ENCODE data around the gene PIP5K1C. TPM values are rescaled to one million over a fixed set of nuclear protein-coding genes. Genes with fewer than 3 reads are reported as not detected.

Gene PIP5K1C
- total RNA-seq, 1 experiment from 2014 or later = 13.3 TPM

DNA sequence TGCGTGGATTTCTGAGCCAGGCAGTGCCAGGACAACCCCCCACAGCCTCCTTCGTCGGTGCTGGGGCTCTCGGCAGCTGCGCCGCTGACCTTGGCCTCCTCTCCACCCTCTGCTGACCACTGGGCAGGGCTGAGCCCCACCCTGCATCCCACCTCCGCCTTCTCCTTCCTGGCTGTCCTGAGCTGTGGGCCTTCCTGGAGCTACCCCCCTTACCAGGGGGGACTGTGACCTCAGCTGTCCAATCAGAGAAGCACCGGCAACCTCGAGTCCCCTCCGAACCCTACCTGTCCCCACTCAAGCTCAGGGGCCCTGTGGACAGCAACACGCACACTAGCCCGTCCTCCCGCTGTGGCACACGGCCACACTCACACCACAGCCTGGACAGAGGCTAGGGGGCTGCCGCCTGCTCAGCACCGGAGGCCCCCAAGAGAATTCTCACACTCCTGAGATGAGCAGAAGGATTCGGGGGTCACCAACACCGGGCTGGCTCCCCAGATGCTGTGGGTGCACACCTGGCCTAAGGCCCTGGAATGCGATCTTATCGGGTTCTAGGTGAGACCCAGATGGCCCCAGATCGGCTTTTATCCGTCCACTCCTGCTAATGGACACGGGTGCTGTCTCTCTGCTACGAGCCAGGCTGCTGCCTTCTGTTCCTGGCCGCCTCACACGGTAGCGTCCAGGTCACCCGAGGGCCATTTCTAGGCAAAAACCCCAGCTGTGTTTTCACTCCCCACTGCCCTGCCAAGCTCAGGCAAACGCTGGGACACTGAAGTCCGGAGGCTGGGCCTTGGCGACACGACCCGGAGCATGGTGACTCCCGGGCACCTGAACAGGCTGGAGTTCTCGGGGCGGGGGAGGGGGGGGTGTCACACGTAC is 41.2 kb downstream of the PIP5K1C start:
- TF ChIP-seq, protein P1, sequence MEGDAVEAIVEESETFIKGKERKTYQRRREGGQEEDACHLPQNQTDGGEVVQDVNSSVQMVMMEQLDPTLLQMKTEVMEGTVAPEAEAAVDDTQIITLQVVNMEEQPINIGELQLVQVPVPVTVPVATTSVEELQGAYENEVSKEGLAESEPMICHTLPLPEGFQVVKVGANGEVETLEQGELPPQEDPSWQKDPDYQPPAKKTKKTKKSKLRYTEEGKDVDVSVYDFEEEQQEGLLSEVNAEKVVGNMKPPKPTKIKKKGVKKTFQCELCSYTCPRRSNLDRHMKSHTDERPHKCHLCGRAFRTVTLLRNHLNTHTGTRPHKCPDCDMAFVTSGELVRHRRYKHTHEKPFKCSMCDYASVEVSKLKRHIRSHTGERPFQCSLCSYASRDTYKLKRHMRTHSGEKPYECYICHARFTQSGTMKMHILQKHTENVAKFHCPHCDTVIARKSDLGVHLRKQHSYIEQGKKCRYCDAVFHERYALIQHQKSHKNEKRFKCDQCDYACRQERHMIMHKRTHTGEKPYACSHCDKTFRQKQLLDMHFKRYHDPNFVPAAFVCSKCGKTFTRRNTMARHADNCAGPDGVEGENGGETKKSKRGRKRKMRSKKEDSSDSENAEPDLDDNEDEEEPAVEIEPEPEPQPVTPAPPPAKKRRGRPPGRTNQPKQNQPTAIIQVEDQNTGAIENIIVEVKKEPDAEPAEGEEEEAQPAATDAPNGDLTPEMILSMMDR (IDR thresholded peaks at IDR 0.05; ENCODE audit: unreplicated experiment) = no peak
- intact Hi-C loops (cut with micrococcal nuclease) = no loop called here
- no peaks in the 10 kb centered on the region for H3K9me3 Mint-ChIP-seq (ENCODE audit: unreplicated experiment)
- POLR2A ChIA-PET = interaction anchor here (0.6 kb wide), 2 partner anchors 312 to 710 kb away, joined by 3 to 5 read pairs; partner anchors contain the start of gene DAPK3
- DNase-seq (ENCODE audit: unreplicated experiment) = no peak
- CTCF ChIA-PET = interaction anchor here (0.7 kb wide), 1 partner anchor 35 kb away, joined by 3 read pairs; no protein-coding TSS in a partner anchor
- H3K27me3 Mint-ChIP-seq (ENCODE audit: insufficient read depth, unreplicated experiment) = no peaks in the 10 kb centered on the region
- no peaks in the 10 kb centered on the region for H3K4me1 Mint-ChIP-seq (ENCODE audit: insufficient read depth, unreplicated experiment)
- no peak overlapping the region for H3K27ac Mint-ChIP-seq (ENCODE audit: low read depth, unreplicated experiment)
- no TSS peak for BruUV-seq (replicated peaks)
- no peak overlapping the region for H3K4me3 Mint-ChIP-seq (ENCODE audit: unreplicated experiment)
- H3K36me3 Mint-ChIP-seq (ENCODE audit: insufficient read depth, unreplicated experiment) = peaks cover 20% of the 10 kb centered on the region

DNA sequence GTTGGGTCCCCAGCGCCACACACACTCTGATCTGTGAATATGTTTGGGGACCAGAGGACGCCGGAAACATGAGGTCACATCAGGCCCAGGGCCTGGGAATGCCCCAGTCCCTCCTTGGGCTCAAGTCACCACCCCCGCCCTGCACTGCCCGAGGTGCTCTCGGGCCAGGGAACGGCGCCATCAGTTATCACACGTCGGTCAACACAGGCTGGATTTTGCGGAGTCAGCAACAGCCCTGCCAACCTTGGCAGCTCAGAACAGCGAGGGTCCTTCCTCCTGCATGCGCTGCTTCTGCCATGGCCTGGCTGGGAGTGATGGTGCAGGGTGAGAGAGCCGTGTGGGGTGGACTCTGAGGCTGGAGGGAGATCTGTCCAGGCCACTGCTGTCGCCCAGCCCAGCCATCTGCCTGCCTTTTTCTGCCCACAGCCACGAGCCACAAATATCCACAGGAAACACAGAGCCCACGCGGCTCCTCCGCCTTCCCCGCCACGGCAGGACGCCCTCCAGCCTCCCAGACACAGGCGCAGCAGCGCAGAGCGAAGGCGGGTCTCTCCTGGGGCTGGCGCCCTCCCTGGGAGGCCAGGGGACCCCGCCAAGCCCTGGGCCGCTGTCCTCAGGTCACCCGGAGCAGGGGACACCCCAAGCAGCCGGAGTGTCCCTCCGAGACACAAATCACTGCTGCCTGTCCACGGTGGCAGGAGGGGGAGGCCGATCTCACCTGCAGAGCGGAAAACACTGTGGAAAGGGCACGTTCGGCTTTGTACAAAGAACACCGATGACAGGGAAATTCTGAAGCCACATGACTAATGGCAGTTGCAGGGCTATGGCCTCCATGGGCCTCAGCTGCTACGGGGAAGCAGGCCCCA is 42.0 kb downstream of the PIP5K1C start:
- no peak overlapping the region for H3K4me3 Mint-ChIP-seq (ENCODE audit: unreplicated experiment)
- no peaks in the 10 kb centered on the region for H3K9me3 Mint-ChIP-seq (ENCODE audit: unreplicated experiment)
- no peak for DNase-seq (ENCODE audit: unreplicated experiment)
- POLR2A ChIA-PET = interaction anchor here (0.6 kb wide), 1 partner anchor 313 kb away, joined by 5 read pairs; the partner anchor contains the start of gene DAPK3
- TF ChIP-seq, protein P1 (IDR thresholded peaks at IDR 0.05; ENCODE audit: unreplicated experiment) = no peak
- intact Hi-C loops (cut with micrococcal nuclease) = no loop called here
- no peak overlapping the region for H3K27ac Mint-ChIP-seq (ENCODE audit: low read depth, unreplicated experiment)
- CTCF ChIA-PET = interaction anchor here (0.6 to 0.7 kb wide), 3 partner anchors 25 to 975 kb away, joined by 3 to 5 read pairs (median 5); no protein-coding TSS in a partner anchor
- H3K36me3 Mint-ChIP-seq (ENCODE audit: insufficient read depth, unreplicated experiment) = peaks cover 16% of the 10 kb centered on the region
- no TSS peak for BruUV-seq (replicated peaks)
- no peaks in the 10 kb centered on the region for H3K27me3 Mint-ChIP-seq (ENCODE audit: insufficient read depth, unreplicated experiment)
- H3K4me1 Mint-ChIP-seq (ENCODE audit: insufficient read depth, unreplicated experiment) = no peaks in the 10 kb centered on the region

DNA sequence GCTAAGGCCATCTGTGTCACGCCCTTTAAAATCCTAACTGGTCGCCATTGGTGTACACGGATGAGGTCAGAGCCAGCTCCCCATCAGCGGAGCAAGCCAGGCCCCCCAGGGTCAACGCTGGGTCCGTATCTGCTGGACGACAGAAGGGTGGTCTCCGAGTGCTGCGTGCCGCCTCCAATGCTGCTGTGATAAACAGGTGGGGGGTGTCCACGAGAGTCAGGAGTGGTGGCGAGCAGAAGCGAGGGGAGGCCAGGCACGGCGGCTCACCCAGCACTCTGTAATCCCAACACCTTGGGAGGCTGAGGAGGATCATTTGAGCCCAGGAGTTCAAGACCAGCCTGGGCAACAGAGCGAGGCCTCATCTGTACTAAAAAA is 42.9 kb downstream of the PIP5K1C start:
- intact Hi-C loops (cut with micrococcal nuclease) = no loop called here
- ChIA-PET POLR2A (no interaction called here), CTCF (interaction anchor here (0.6 to 3.0 kb wide), 4 partner anchors 9 to 976 kb away, joined by 3 to 18 read pairs (median 5); no protein-coding TSS in a partner anchor)
- Mint-ChIP-seq H3K9me3 (ENCODE audit: unreplicated experiment) (no peaks in the 10 kb centered on the region), H3K4me1 (ENCODE audit: insufficient read depth, unreplicated experiment) (no peaks in the 10 kb centered on the region), H3K36me3 (ENCODE audit: insufficient read depth, unreplicated experiment) (peaks cover 12% of the 10 kb centered on the region), H3K27ac (ENCODE audit: low read depth, unreplicated experiment) (no peak overlapping the region), H3K27me3 (ENCODE audit: insufficient read depth, unreplicated experiment) (no peaks in the 10 kb centered on the region), H3K4me3 (ENCODE audit: unreplicated experiment) (no peak overlapping the region)
- DNase-seq (ENCODE audit: unreplicated experiment) = no peak
- TF ChIP-seq, protein P1 (IDR thresholded peaks at IDR 0.05; ENCODE audit: unreplicated experiment) = no peak
- no TSS peak for BruUV-seq (replicated peaks)

Measured in MCF 10A (cell line).